Neural progenitor cell (in vitro differentiated cells): ENCODE measurements around the gene RNF128.

Experiments
- EZH2 ChIP-seq: fragments of 200-600 bp; sonication (generic); IDR thresholded peaks from 2 replicates; pipeline ENCODE4 v1.6.1; 2017; ENCODE audit warnings: antibody characterized with exemption, mild to moderate bottlenecking, moderate library complexity
- EZH2phosphoT487 ChIP-seq: fragments of 200-600 bp; sonication (generic); IDR thresholded peaks from 2 replicates; pipeline ENCODE4 v1.6.1; 2017; ENCODE audit warnings: antibody characterized with exemption
- TF ChIP-seq, protein P1 (sequence below): fragments of 200-600 bp; sonication (generic); IDR thresholded peaks from 2 replicates; pipeline ENCODE4 v1.5.1; 2017; ENCODE audit warnings: antibody characterized with exemption, mild to moderate bottlenecking

DNA sequence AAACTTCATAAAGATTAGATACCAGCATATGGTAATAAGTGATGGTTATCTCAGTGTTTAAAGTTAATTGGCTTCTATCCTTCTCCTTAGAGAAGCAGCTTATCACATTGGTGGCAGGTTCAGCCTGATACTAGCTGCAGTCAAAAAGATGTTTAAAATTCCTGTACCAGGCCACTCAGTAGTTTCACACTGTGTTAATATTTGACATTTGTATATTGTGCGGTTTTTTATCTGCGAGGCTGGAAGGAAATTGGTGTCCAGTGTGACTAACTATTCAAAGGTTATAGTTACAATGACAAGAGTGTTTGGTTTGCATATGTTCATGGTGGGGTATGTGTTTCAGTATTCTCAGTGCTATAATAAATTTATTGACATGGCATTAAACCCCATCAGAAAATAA lies 48.5 kb downstream of the RNF128 start:
- TF ChIP-seq EZH2 (no peak), EZH2phosphoT487 (no peak)
- TF ChIP-seq, protein P1, sequence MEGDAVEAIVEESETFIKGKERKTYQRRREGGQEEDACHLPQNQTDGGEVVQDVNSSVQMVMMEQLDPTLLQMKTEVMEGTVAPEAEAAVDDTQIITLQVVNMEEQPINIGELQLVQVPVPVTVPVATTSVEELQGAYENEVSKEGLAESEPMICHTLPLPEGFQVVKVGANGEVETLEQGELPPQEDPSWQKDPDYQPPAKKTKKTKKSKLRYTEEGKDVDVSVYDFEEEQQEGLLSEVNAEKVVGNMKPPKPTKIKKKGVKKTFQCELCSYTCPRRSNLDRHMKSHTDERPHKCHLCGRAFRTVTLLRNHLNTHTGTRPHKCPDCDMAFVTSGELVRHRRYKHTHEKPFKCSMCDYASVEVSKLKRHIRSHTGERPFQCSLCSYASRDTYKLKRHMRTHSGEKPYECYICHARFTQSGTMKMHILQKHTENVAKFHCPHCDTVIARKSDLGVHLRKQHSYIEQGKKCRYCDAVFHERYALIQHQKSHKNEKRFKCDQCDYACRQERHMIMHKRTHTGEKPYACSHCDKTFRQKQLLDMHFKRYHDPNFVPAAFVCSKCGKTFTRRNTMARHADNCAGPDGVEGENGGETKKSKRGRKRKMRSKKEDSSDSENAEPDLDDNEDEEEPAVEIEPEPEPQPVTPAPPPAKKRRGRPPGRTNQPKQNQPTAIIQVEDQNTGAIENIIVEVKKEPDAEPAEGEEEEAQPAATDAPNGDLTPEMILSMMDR, result no peak
